MM.1S (cell line): ENCODE results near the gene SMYD2.

ENCODE experiments used
- EZH2 ChIP-seq: fragments of 300-600 bp; sonication (generic); optimal IDR thresholded peaks from 2 replicates; pipeline ENCODE3; 2017; ENCODE audit warnings: low read depth, mild to moderate bottlenecking, antibody characterized with exemption, low read length, mixed read lengths
- EZH2phosphoT487 ChIP-seq: fragments of 300-600 bp; sonication (generic); IDR thresholded peaks from 2 replicates; pipeline ENCODE4 v1.6.1; 2018; ENCODE audit warnings: antibody characterized with exemption, low read length
- TF ChIP-seq, protein P1 (sequence below): fragments of 300-600 bp; sonication (generic); IDR thresholded peaks from 2 replicates; pipeline ENCODE4 v1.5.1; 2016; ENCODE audit warnings: antibody characterized with exemption, low read length, mixed read lengths

DNA sequence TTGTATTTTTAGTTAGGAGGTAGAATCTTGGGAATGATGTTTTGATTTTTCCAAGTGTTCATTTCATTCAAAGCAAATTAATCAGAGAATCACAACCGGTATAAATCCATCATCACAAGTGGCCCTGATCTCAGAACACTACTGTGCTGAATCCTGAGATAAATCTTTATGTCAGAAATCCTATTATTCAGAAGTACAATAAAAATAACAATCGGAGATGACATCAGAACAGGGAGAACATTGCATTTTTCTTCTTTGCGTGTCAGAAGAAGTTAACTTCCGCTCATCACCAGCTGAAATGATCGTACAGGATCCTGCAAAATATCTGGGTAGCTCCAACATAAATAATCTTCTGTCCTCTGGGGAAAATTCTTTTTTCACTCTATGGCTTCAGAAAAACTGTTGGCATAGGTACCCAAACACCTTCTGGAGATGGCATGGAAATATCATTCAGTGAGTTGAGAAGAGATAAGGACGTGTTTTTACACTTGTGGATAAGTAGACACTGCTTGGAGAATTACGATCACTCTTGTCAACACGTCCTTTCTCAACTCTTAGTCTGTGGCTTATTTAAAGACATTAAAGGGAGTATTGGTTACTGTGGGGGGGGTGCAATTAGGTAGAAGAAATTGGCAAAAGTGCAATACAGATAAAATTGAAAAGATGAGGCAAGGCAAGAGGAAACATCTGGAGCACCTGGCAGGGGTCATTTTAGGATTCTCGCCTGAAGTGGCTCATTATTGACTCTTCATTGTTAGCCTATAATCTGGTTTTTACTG, 46.9 kb upstream of the SMYD2 start:
- TF ChIP-seq, protein P1, sequence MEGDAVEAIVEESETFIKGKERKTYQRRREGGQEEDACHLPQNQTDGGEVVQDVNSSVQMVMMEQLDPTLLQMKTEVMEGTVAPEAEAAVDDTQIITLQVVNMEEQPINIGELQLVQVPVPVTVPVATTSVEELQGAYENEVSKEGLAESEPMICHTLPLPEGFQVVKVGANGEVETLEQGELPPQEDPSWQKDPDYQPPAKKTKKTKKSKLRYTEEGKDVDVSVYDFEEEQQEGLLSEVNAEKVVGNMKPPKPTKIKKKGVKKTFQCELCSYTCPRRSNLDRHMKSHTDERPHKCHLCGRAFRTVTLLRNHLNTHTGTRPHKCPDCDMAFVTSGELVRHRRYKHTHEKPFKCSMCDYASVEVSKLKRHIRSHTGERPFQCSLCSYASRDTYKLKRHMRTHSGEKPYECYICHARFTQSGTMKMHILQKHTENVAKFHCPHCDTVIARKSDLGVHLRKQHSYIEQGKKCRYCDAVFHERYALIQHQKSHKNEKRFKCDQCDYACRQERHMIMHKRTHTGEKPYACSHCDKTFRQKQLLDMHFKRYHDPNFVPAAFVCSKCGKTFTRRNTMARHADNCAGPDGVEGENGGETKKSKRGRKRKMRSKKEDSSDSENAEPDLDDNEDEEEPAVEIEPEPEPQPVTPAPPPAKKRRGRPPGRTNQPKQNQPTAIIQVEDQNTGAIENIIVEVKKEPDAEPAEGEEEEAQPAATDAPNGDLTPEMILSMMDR, result no peak
- no peak for TF ChIP-seq EZH2
- TF ChIP-seq EZH2phosphoT487, result no peak
